Activated CD4-positive, alpha-beta T cell treated with anti-CD3 and anti-CD28 coated beads, Interleukin-2, amount 50 U/mL, for 1 hour (primary cell): ENCODE results near the gene FAM200B.

ENCODE experiments used
- DNase-seq: peaks from one replicate; pipeline ENCODE4 v3.0.0-alpha.2; 2020

Gene FAM200B

GRCh38 chr4:15668566-15669435, 12.8 kb upstream of the FAM200B start:
- no peak for DNase-seq

GRCh38 chr4:15670576-15670975, 11.1 kb upstream of the FAM200B start:
- no peak for DNase-seq

- no peak for DNase-seq
Observed at GRCh38 chr4:15672101-15672500, 9.5 kb upstream of the FAM200B start.

GRCh38 chr4:15673337-15673736, 8.3 kb upstream of the FAM200B start:
- DNase-seq, result no peak

- DNase-seq, result no peak
Observed at GRCh38 chr4:15674046-15674445, 7.6 kb upstream of the FAM200B start.

- DNase-seq, result no peak
Observed at GRCh38 chr4:15674926-15675325, 6.7 kb upstream of the FAM200B start.

- DNase-seq, result no peak
Observed at GRCh38 chr4:15675356-15675755, 6.3 kb upstream of the FAM200B start.

GRCh38 chr4:15676039-15676438, 5.6 kb upstream of the FAM200B start:
- no peak for DNase-seq

GRCh38 chr4:15676899-15677298, 4.7 kb upstream of the FAM200B start:
- no peak for DNase-seq

- DNase-seq, result no peak
Observed at GRCh38 chr4:15677507-15677988, 4.1 kb upstream of the FAM200B start.

- DNase-seq, result no peak
Observed at GRCh38 chr4:15681067-15681371, 608 bp upstream of the FAM200B start.

- no peak for DNase-seq
Observed at GRCh38 chr4:15682242-15683142, 865 bp downstream of the FAM200B start.

GRCh38 chr4:15683143-15683495, 1.5 kb downstream of the FAM200B start:
- DNase-seq, result no peak

- no peak for DNase-seq
Observed at GRCh38 chr4:15684498-15684897, 2.9 kb downstream of the FAM200B start.

GRCh38 chr4:15688051-15688450, 6.4 kb downstream of the FAM200B start:
- no peak for DNase-seq

GRCh38 chr4:15689540-15689939, 7.9 kb downstream of the FAM200B start:
- no peak for DNase-seq

GRCh38 chr4:15690020-15690809, 8.6 kb downstream of the FAM200B start:
- DNase-seq, result no peak

GRCh38 chr4:15691346-15692135, 9.9 kb downstream of the FAM200B start:
- no peak for DNase-seq

- no peak for DNase-seq
Observed at GRCh38 chr4:15692602-15693001, 11.0 kb downstream of the FAM200B start.

GRCh38 chr4:15694431-15694830, 12.8 kb downstream of the FAM200B start:
- no peak for DNase-seq

- no peak for DNase-seq
Observed at GRCh38 chr4:15695240-15695699, 13.6 kb downstream of the FAM200B start.

GRCh38 chr4:15695729-15696128, 14.1 kb downstream of the FAM200B start:
- no peak for DNase-seq
